Cerebellar cortex (tissue), 1 donor: ENCODE data around the gene LYST.
A peak's percentile ranks its signal among the peaks of the same experiment; 100 is the strongest.
"Not testable (repeated sequence)": the region's sequence is repeated elsewhere in the genome, so short reads cannot be mapped to it uniquely, and the experiment has no call there.

Experiments
- DNase-seq: peaks from one replicate; pipeline ENCODE4 v3.0.0-alpha.2; 2015; ENCODE audit warnings: low spot score

The LYST gene

DNA sequence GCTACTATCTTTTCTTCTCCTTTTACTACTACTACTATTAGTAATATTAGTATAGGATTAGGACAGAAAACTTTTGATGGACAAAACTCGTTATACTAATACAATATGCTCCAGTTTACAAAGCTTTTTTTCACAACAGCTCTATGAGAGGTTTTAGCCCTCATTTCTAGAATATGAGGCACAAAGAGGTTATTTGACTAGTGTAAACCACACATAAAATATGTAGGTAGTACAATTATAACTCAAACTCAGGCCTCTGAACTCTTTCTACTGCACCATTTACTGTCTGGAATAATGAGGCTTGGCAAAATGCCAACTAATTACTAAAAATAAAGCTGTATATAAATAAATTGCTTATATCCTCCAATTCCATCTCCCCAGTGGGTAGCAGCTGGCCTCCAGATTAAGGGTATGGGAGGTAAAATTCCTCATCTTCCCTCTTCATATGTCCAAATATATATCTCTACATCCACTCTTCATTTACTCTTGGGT, 99.9 kb downstream of the LYST start:
- no peak for DNase-seq

DNA sequence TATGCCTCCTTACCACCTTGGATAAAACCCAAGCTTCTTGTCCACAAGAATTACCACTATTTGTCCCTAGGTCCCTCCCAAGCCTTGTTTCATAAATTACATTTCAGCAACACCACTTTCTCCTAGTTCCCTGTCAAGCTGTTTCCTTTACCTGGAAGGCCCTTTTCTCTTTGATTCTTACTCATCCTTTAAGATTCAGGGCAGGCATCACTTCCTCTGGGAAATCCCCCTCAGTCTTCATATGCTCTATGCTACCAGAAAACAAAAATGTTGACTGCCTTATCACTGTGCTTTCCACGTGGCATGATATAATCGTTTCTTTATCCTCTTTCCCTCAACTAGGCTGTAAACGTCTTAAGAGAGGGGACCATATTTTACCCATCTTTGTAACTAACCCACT, 102.7 kb downstream of the LYST start:
- no peak for DNase-seq

DNA sequence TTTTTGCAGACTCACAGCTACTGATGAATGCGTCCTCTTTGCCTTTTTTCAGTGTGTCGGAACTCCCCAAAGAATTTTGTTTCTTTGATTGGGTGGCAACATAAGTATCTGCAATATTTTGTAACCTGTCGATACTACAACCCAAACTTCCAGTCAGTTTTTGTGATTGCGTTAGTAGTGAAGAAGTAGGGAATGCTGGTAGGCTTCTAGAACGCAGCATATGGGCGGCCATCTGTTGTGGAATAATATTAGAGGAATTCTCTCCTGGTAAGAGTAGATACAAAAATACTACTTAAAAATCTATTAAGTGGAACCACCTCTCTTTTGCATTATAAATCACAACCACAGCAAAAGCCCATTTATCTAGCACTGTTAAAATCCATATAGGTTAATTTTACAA, 107.4 kb downstream of the LYST start:
- peak; percentile 90 for DNase-seq

DNA sequence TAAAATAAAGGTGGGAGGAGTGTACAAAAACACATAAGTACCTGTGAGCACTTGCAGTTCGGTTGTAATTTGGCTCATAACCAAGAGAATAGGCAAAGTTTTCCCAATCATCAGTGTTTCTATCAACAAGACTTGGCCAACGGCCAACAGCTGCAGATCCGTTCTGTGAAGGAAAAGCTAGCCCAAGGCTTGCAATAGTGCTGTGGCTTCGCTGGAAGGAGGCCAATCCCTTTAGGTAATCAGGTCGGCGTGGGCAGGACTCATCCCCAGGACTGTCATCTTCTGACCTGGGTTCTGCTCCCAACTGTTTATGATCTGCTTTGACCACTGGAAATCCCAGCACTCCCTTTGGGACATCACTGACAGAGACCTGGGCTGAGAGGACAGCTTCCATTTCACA, 107.8 kb downstream of the LYST start:
- peak; percentile 72 for DNase-seq

DNA sequence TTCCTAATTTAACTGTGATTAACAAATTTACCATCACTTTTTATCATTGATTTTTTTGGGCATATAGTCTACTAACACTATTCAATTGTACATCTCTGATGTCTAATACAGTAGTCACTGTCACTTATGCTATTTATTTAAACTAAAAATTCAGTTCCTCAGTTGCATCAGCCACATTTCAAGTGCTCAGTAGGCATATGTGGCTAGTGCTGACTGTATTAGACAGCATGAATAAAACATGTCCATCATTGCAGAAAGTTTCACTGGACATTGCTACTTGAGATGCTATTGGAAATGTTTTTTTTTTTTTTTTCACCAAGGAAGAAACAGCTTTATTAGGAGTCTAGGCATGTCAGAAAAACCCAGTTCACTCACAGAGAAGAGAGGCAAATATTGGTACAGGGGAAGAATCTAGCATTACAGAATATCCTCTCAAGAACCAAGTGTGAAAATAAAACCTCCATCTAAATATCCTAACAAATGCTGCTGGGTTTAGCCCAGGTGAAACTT, 109.1 kb downstream of the LYST start:
- DNase-seq: no peak

DNA sequence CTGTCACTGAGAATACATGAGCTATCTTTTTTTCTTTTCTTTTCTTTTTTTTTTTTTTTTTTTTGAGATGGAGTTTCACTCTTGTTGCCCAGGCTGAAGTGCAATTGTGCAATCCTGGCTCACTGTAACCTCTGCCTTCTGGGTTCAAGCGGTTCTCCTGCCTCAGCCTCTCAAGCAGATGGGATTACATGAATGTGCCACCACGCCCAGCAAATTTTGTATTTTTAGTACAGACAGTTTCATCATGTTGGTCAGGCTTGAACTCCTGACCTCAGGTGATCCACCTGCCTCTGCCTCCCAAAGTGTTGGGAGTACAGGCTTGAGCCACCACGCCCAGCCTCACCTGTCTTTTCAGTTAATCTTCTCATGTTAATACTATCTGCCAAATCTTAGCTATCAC, 112.5 kb downstream of the LYST start:
- DNase-seq: not testable (repeated sequence)

DNA sequence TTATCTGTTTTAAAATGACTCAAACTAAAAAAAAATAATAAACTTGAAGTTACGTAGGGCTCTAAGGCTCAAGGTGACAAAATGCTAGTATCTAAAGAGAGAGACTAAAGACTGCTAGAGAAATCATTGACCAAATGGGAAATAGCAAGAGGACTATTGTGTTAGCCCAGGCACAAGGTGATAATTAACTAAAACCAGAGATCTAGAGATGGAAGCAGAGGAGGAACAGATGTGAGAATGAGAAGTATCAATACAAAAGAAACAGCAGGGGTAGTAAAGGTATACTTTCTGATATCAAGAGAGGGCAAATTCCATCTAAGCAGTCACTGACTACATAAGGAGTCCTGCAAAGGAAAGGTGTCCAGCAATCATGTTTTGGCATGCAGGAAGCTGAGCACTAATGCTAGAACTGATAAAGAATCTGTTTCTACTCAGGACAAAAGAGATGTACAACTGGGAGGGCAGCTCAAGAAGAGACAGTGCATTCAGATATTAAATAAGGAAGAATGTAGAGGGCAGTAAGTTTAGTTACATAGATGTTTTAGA, 116.9 kb downstream of the LYST start:
- no peak for DNase-seq

DNA sequence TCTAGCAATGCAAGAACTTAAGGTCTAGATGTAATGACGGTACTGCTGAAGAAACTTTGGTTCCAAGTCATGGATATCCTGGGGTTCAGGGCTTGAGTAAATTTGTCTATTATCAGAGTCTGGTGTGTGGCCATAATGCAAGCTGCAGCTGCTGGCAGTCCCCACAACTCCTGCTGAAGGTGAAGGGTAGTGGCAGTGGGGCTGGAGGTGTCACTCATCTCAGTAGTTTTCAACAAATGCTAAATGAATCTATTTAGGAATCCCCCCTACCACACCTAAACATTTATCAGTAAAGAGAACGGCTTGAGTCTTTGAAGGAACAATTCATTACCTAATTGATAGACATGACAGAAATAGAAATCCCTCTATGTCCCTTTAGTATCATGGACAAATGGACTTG, 118.0 kb downstream of the LYST start:
- DNase-seq: no peak

DNA sequence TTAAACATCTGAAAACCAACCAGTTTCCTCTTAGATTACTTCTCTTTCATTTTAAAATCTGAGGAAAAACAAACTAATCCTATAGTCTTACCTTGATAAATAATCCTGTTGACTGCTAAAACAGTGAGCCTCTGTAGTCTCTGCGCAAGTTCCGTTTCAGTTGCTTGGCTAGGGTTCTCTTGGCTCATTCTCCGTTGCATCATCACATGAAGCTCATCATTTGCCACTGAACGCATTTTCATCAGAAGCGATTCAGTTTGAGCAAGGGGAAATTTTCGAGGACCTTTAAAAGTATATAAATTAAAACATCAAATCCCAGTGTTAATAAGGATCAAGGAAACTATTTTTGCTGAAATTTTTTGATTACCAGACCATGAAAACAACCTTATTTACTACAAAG, 120.5 kb downstream of the LYST start:
- DNase-seq: no peak

DNA sequence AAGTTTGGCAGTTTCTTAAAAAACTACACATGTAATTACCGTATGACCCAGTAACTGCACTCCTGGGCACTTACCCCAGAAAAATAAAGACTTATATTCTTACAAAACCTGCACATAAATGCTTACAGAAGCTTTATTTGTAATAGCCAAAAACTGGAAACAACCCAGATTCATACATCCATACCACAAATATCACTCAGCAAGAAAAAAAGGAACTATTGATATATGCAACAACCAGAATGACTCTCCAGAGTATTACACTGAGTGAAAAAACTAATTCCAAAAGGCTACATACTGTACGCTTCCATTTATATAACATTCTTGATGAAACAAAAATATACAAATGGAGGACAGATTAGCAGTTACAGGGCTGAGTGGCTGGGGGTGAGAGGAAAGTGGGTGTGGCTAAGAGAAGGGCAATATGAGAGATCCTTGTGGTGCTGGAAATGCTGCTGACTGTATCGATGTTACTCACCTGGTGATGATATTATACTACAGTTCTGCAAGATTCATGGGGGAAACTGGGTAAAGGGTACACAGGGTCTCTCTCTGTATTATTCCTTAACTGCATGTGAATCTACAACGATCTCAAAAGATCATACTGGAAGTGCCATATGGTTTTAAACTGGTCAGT, 121.1 kb downstream of the LYST start:
- no peak for DNase-seq

DNA sequence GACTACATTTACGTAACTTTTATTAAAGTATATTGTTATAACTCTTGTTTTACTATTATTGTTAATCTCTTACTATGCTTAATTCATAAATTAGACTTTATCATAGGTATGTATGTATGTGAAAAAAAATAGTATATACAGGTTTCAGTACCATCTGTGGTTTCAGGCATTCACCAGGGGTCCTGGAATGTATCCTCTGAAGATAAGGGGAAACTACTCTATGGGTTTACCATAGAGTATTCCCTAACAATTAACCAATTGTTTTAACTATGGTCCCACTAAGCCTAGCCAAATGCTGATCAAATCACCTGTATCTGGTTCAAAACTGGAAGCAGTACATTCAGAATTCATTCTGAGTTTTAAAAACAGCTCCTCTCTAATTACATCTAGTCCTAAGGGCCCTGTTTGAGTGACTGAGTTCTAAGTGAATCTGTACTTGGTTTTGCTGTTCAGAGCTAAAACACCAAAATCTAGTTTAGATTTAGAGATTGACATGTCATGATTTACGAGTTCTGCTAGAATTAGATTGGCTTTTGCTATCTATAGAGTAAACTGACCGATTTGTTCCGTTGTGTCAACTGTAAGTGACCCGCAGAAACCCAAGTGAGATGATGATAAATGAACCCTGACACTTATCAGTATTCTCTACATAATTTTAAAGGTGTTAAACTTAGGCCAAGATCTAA, 123.6 kb downstream of the LYST start:
- no peak for DNase-seq

DNA sequence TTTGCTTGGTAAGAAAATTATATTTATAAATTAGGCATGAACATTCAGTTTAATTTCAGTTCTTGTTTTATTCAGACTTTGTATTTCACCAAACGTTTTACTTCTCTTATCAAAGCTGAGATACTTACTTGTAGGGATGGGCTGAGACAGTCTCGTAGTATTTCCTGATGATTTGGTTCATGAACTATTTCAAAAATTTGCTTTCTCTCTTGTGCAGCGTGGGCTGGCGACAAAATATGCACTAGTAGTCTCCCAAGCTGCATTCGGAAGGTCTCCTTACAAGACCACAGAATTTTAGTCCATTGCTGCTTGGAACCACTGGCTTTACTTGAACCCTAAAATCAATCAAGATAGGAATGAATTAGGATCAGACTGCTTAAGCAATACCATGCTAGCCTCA, 125.4 kb downstream of the LYST start:
- no peak for DNase-seq

DNA sequence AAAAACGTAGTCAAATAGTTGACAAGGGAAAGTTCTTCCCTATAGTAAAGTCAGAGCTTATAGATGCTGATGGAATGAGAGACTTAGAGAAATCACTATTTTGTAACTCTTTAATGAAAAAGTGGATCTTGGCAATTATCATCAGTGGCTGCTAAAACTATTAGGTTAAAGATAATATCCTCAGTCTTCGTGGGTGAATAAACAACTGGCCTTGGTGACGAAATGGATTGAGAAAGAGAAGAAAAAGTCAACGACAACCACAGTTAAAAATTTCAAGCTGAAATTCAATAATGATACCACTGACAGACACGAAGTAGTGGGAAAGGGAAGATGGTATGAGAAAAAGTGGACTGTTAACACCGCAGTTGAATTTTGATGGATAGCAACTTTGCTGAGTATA, 127.1 kb downstream of the LYST start:
- DNase-seq: no peak

DNA sequence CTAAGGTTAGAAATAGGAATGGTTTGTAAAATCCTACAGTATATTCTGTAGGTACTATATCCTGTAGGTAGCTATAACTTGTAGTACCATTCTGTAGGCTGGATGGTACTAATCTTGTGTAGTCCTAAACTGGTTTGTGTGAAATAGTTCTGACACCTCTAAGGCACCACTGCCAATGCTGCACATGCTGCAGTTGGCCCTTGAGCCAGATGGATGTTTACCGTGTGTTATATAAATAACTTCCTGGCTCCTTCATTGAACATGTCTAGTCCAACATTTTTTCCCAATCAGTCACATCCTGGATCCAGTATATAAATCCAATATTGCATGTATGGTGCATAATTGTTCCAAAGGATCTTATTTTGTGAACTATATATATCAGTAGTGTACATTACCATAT, 127.6 kb downstream of the LYST start:
- peak; percentile 18 for DNase-seq

DNA sequence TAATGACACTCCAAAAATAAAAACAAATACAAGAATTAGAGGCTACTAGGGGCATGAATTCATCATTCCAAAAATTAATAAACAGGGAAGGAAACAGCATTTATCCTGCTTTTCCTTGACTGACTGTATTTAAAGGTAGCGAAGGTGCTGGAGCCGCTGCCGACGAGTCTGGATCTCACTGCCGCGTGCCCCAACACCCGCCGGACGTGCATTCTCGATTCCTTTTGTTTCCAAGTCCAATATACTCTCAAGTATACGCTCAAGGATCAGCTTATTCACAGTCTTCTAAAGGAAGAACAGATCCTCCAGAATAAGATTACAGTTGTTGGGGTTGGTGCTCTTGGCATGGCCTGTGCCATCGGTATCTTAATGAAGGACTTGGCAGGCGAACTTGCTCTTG, 129.0 kb downstream of the LYST start:
- DNase-seq: no peak

DNA sequence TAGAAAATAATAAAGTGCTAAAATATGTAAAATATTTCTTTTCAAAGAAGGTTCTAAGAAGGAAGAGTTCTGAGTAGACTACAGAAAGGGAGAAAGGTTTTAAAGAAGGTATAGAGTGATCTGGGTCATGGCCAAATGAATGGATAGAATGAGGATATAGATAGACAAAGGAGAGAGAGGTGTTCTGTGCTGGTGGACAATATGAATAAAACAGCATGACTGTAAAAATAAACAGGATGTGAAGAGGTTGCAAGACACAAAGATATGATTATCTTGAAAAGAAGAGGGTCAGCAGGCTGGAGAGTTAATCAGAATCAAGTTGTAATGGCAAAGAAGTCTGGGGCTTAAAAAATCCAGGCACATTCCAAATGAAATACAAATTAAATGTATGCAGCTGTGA, 130.4 kb downstream of the LYST start:
- DNase-seq: no peak

DNA sequence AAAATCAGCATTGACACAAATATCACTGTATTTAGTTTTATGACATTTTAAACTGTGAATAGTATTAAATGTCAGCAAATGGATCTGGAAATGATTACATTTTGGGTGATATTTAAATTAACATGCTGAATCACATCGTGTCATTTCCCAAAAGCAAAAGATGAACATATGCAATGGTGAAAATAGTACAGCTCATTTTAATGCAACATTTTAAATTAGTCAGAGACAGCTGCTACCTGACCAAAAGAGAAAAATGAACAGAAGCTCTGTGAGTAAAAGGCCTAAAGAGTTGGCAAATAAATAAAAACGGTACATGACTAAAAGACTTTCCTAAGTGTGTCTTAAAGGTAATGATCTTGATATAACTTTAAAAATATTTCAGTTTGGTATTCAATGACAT, 131.1 kb downstream of the LYST start:
- DNase-seq: no peak

DNA sequence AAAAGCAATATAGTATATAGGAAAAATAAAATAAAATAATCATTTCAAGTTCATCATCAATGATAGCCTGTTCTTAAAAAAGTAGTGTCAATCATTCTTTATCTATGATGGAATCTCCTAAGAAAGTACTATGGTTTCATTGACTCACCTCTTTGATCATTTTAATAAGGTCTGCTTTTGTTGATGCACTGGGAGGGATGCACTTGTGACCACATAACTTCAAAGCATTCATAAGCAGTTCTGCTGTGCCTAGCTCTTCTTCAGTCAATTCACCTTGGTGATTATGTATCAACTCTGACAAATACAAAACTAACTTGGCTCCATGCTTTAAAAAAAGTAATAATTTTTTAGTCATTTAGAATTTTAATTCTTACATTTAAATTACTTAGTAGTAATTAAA, 132.4 kb downstream of the LYST start:
- DNase-seq: no peak

DNA sequence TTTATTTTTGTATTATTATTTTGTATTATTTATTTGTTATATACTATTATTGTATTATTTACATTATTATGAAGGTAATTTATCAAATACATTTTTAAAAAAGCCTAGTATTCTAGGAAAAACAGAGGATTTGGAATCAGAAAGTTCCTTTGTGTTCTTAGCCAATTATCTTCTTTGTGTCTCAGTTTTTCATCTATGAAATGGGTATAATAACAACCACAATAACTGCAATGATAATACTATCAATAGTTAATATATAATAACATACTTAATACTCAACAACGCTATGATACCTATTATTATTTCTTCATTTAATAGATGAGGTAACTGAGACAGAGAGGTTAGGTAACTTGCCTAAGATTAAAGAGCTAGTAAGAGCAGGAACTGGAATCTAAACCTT, 136.7 kb downstream of the LYST start:
- no peak for DNase-seq

DNA sequence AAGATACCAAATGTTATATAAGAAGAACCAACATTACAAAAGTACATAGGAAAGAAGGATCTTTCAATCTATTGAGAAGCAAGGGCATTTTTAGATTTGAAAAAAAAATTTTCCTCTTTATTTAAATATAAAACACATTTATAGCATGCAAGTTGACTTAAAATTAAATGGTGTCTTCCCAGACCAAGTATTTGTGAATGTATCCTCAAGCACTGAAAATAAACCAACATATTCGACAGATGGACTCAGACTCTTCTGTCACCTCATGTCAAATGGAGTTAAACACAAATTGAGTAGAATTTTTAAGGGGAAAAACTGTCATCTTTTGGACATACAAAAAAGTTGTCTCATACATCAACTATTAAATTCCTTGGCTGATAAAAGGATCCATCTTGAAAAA, 140.1 kb downstream of the LYST start:
- no peak for DNase-seq

DNA sequence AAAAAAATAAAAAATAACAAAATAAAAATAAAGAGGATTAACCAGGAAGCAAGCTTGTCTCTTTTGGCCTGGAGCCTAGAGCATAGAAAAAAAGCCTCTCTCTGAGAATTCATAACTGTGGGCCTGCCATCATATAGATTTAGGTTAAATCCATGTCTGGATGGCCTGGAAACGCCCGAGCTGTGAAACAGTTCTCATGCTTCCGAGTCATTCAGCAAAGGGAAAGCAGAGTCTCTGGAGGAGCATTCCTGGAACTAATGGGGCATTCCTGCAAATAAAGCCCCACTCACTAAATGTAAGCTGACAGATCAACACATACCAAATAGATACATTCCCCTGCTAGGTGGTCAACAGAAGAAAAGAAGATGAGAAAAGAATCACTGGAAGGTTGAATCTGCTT, 141.3 kb downstream of the LYST start:
- no peak for DNase-seq

DNA sequence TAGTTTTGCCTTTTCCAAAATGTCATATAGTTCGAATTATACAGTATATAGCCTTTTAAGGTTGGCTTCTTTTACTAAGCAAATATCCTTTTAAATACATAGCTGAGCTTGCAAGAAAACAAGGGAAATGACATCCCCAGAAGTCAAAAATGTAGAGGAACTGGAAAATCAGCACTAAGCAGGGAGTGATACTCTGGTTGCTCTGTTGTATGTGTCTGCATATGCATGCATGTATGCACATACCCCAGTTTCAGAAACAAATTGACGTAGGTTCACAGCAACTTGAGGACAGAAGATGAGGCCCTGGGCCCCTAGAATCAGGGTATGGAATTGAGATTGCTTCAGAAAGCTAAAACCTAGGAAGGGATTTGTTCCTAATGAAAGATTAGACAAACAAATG, 142.0 kb downstream of the LYST start:
- no peak for DNase-seq

DNA sequence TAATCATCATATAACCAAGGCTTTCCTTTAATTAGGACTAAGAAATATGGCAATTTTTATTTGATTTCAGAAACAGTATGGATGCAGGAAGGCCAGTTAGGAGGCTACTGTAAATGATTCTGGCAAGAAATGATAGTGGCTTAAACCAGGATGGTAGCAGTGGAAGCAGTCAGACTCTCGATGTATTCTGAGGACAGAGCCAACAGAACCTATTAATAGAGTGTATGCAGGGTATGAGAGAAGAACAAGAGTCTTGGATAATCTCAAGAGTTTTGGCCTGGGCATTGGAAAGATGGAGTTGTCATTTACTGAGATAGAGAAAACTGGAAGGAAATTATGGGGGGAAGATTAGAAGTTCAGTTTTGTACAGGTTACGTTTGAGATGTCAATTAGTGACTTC, 143.8 kb downstream of the LYST start:
- DNase-seq: no peak

DNA sequence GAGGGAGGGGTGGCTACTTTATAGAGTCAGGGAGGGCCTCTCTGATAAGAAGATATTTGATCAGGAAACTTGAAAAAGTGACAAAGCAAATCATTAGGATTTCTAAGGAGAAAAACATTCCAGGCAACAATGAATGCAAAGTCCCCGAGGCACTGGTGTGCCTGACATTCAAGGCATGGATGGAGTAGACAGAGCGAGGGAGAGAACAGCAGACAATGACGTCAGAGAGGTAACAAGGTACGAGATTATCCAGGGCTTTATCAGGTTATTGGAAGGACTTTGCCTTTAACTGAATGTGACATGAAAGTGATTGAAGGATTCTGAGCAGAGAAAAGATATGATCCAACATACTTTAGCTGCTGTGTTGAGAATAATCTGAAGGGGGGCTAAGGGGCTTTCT, 144.7 kb downstream of the LYST start:
- DNase-seq: no peak
